K562 (cell line): Measurements from ENCODE around the gene CCDC78. TPM values are rescaled to one million over a fixed set of nuclear protein-coding genes. Genes with fewer than 3 reads are reported as not detected.

ENCODE experiments used
- CCNT2 ChIP-seq: IDR thresholded peaks from 2 replicates; pipeline ENCODE4 v1.6.1; 2011; ENCODE audit warnings: borderline replicate concordance, low read depth, mild to moderate bottlenecking, moderate library complexity, mixed read lengths, low read length; ENCODE audit not compliant: insufficient read length; ENCODE audit errors: extremely low read depth
- FIP1L1 ChIP-seq: fragments of 200-400 bp; formaldehyde crosslinking; IDR thresholded peaks from 2 replicates; pipeline ENCODE4 v1.6.1; 2018; ENCODE audit warnings: mild to moderate bottlenecking, low read depth, low read length; ENCODE audit not compliant: poor library complexity, severe bottlenecking
- KAT2B ChIP-seq: IDR thresholded peaks from one replicate; pipeline ENCODE4 v1.6.1; 2012; ENCODE audit warnings: low read depth, mild to moderate bottlenecking, control low read depth, inconsistent platforms, low read length, moderate library complexity
- KLF13 ChIP-seq: fragments of 450-650 bp; IDR thresholded peaks from 2 replicates; pipeline ENCODE4 v1.6.1; 2016; ENCODE audit warnings: missing genetic modification characterization, low read depth, mild to moderate bottlenecking, missing compliant biosample characterization, moderate library complexity, borderline replicate concordance
- LARP7 ChIP-seq: fragments of 450-650 bp; IDR thresholded peaks from 2 replicates; pipeline ENCODE4 v1.6.1; 2016
- MTF1 ChIP-seq: fragments of 250-450 bp; sonication (Bioruptor Pico); IDR thresholded peaks from 2 replicates; pipeline ENCODE4 v1.9.0; 2021; ENCODE audit warnings: moderate library complexity, mild to moderate bottlenecking, inconsistent platforms, borderline replicate concordance
- PRMT5 ChIP-seq: sonication (generic); formaldehyde crosslinking; IDR thresholded peaks from 2 replicates; pipeline ENCODE4 v1.5.0; 2020; ENCODE audit warnings: missing genetic modification reagents
- PTRF ChIP-seq: fragments of 450-650 bp; IDR thresholded peaks from 2 replicates; pipeline ENCODE4 v1.6.1; 2016; ENCODE audit warnings: mild to moderate bottlenecking, missing genetic modification characterization, missing compliant biosample characterization
- SOX6 ChIP-seq: fragments of 450-650 bp; IDR thresholded peaks from 2 replicates; pipeline ENCODE4 v1.6.1; 2014; ENCODE audit warnings: mild to moderate bottlenecking
- TRIM28 ChIP-seq: fragments of 450-650 bp; IDR thresholded peaks from 2 replicates; pipeline ENCODE4 v1.6.1; 2017
- ZNF431 ChIP-seq: sonication (generic); formaldehyde crosslinking; IDR thresholded peaks from 2 replicates; pipeline ENCODE4 v1.8.0; 2022; ENCODE audit warnings: mild to moderate bottlenecking, missing genetic modification reagents
- polyA plus RNA-seq, 8 experiments: library from polyadenylated mRNA; depleted of rRNA in 4 of 8; stranded (reverse) in 5 of 8; unstranded in 3 of 8; fragments of >200 nt; fragmentation: Nextera tagmentation in 2 of 8; fragmentation: Illumina TruSeq in 1 of 8; extraction: Ambion mirVana in 2 of 8; extraction: Trizol in 1 of 8; gene quantifications; 2 replicates each; pipeline versions ENCODE4 v1.2.1 to v1.2.3, GENCODE V29; 2011 to 2014; ENCODE audit warnings: inconsistent platforms in 1 of 8, missing spikeins in 1 of 8
- total RNA-seq, 7 experiments: library from RNA; depleted of rRNA in 6 of 7; stranded (reverse); fragments of >200 nt in 6 of 7; fragmentation: Illumina TruSeq in 2 of 7; extraction: Trizol in 2 of 7; gene quantifications; 2 replicates each; pipeline versions ENCODE4 v1.2.1 to v1.2.3, GENCODE V29; 2011 to 2021; ENCODE audit warnings: low replicate concordance in 1 of 7
- TF ChIP-seq, protein P1 (sequence below): IDR thresholded peaks from 3 replicates; pipeline ENCODE4 v1.6.1; 2011; ENCODE audit warnings: borderline replicate concordance, mild to moderate bottlenecking; ENCODE audit not compliant: insufficient read length, insufficient read depth
- TF ChIP-seq, protein P2 (sequence below): sonication (generic); formaldehyde crosslinking; IDR thresholded peaks from 2 replicates; pipeline ENCODE4 v1.8.1; 2022; ENCODE audit warnings: missing genetic modification reagents
- TF ChIP-seq, protein P3 (sequence below): IDR thresholded peaks from 2 replicates; pipeline ENCODE4 v1.6.1; 2014; ENCODE audit warnings: antibody characterized with exemption
- TF ChIP-seq, protein P4 (sequence below): fragments of 450-650 bp; IDR thresholded peaks from 2 replicates; pipeline ENCODE4 v1.6.1; 2017; ENCODE audit warnings: antibody characterized with exemption
- TF ChIP-seq, protein P5 (sequence below), 2 experiments: IDR thresholded peaks in 1 of 2; conservative IDR thresholded peaks in 1 of 2; 2 replicates each; pipeline ENCODE4 v1.6.1; 2016; ENCODE audit warnings: low read depth in 2 of 2, mild to moderate bottlenecking in 1 of 2, missing compliant biosample characterization in 1 of 2, missing genetic modification characterization in 1 of 2, moderate library complexity in 1 of 2

CCDC78 gene
- total and polyA plus RNA-seq, 9 of the 15 experiments (the other 6 are each of a cell fraction or from before 2014, with no cell fraction given), result 0.24 to 17.7 (median 2.9) TPM

DNA sequence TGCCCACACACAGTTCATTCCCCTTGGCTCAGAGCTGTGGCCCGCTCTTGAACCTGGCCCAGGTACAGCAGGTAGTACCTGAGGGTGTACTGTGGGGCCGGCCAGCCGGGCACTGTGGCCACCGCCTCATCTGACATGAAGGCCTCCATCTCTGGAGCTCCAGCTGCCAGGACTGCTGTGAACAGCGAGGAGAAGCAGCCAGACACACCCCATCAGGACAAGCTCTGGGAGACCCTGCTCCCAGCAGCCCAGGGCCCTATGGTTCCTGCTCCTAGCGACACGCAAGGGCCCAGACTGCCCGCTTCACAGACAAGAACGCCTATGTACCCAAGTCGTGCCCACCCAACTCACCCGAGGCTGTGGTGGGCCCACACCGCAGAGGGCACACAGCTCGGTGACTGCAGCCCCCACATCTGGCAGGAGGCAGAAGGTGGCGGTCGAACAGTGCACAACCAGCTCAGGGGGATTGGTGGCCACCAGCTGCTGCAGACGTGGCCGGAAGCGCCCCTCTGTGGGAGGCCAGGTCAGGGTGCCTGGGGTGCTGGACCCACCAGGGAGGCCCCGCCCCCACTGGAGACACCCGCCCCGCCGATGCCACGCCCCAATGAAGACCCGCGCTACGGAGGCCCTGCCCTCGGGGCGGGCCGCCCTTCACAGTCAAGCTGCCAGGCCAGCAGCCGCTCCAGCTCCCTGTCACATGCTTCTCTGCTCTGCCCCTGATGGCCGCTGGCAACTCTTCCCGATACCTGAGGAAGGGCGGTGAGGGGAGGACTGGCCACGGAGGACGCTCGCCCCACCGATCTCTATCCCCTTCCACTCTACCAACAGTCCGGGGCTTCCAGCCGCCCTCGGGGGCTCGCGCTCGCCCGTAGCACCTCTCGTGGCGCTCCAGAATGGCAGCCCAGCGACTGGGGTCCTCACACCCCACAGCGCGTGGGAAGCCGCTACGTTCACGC is 47.1 kb downstream of the CCDC78 start (continued):
- TF ChIP-seq, protein P1, sequence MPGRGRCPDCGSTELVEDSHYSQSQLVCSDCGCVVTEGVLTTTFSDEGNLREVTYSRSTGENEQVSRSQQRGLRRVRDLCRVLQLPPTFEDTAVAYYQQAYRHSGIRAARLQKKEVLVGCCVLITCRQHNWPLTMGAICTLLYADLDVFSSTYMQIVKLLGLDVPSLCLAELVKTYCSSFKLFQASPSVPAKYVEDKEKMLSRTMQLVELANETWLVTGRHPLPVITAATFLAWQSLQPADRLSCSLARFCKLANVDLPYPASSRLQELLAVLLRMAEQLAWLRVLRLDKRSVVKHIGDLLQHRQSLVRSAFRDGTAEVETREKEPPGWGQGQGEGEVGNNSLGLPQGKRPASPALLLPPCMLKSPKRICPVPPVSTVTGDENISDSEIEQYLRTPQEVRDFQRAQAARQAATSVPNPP, result no peak
- TF ChIP-seq PRMT5, result no peak
- no peak for TF ChIP-seq KAT2B
- no peak for TF ChIP-seq PTRF (tag)
- TF ChIP-seq ZNF431 (CRISPR knock-in tag), result no peak
- no peak for TF ChIP-seq SOX6
- TF ChIP-seq, protein P2, sequence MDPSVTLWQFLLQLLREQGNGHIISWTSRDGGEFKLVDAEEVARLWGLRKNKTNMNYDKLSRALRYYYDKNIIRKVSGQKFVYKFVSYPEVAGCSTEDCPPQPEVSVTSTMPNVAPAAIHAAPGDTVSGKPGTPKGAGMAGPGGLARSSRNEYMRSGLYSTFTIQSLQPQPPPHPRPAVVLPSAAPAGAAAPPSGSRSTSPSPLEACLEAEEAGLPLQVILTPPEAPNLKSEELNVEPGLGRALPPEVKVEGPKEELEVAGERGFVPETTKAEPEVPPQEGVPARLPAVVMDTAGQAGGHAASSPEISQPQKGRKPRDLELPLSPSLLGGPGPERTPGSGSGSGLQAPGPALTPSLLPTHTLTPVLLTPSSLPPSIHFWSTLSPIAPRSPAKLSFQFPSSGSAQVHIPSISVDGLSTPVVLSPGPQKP, result no peak
- TF ChIP-seq FIP1L1, result no peak
- TF ChIP-seq MTF1 (CRISPR knock-in tag), result no peak
- TF ChIP-seq, protein P3, sequence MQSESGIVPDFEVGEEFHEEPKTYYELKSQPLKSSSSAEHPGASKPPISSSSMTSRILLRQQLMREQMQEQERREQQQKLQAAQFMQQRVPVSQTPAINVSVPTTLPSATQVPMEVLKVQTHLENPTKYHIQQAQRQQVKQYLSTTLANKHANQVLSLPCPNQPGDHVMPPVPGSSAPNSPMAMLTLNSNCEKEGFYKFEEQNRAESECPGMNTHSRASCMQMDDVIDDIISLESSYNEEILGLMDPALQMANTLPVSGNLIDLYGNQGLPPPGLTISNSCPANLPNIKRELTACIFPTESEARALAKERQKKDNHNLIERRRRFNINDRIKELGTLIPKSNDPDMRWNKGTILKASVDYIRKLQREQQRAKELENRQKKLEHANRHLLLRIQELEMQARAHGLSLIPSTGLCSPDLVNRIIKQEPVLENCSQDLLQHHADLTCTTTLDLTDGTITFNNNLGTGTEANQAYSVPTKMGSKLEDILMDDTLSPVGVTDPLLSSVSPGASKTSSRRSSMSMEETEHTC, result no peak
- TF ChIP-seq, protein P4, sequence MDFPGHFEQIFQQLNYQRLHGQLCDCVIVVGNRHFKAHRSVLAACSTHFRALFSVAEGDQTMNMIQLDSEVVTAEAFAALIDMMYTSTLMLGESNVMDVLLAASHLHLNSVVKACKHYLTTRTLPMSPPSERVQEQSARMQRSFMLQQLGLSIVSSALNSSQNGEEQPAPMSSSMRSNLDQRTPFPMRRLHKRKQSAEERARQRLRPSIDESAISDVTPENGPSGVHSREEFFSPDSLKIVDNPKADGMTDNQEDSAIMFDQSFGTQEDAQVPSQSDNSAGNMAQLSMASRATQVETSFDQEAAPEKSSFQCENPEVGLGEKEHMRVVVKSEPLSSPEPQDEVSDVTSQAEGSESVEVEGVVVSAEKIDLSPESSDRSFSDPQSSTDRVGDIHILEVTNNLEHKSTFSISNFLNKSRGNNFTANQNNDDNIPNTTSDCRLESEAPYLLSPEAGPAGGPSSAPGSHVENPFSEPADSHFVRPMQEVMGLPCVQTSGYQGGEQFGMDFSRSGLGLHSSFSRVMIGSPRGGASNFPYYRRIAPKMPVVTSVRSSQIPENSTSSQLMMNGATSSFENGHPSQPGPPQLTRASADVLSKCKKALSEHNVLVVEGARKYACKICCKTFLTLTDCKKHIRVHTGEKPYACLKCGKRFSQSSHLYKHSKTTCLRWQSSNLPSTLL, result no peak
- peak; percentile 28; the same call in 1 of the 2 replicates for TF ChIP-seq KLF13 (tag)
- TF ChIP-seq TRIM28, result no peak; the same call in 1 of the 2 replicates
- no peak for TF ChIP-seq CCNT2
- no peak; the same call in 1 of the 2 replicates for TF ChIP-seq LARP7
- TF ChIP-seq, protein P5, sequence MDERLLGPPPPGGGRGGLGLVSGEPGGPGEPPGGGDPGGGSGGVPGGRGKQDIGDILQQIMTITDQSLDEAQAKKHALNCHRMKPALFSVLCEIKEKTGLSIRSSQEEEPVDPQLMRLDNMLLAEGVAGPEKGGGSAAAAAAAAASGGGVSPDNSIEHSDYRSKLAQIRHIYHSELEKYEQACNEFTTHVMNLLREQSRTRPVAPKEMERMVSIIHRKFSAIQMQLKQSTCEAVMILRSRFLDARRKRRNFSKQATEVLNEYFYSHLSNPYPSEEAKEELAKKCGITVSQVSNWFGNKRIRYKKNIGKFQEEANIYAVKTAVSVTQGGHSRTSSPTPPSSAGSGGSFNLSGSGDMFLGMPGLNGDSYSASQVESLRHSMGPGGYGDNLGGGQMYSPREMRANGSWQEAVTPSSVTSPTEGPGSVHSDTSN (CRISPR knock-in tag; IDR thresholded peaks at IDR 0.05; ENCODE audit: low read depth), result no peak
- TF ChIP-seq, protein P5 (tag; conservative IDR thresholded peaks at IDR 0.05; ENCODE audit: low read depth), result no peak
